Measurements from ENCODE around the gene MED13L. TPM values are rescaled to one million over a fixed set of nuclear protein-coding genes. Genes with fewer than 3 reads are reported as not detected.
A peak's percentile ranks its signal among the peaks of the same experiment; 100 is the strongest.

MED13L gene
- total and polyA plus RNA-seq, 2 of the 4 experiments (the other 2 are of a cell fraction) = 17.9 to 49.1 TPM

DNA sequence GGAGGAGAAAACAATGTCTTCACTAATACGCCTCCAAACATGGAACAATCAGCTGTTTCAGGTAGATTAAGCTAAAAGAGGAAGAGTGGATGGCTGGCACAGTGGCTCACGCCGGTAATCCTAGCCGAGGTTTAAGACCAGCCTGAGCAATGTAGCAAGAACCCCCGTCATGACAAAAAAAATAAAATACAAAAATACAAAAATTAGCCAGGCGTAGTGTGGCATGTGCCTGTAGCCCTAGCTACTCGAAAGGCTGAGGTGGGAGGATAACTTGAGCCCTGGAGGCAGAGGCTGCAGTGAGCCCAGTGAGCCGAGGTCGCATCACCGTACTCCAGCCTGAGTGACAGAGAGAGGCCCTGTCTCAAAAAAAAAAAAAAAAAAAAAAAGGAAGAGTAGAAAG, 1.2 kb upstream of the MED13L start:
- BruUV-seq (replicated peaks) = no TSS peak
- no peak overlapping the region for H3K27ac ChIP-seq (ENCODE audit: insufficient read depth, low read length)

More for the DNA sequence above, 1.2 kb upstream of the MED13L start:
- Histone ChIP-seq H3K9ac (ENCODE audit: low read depth, low read length) (no peak overlapping the region), H2BK120ac (ENCODE audit: low read depth, low read length) (peak overlapping the region; percentile 75; the same call in 1 of the 2 replicates), H4K20me1 (ENCODE audit: insufficient read depth, low read length) (peaks cover 31% of the 10 kb centered on the region), H3K9me3 (ENCODE audit: control insufficient read depth, insufficient read depth, low read length) (no peaks in the 10 kb centered on the region), H4K8ac (ENCODE audit: low read depth in 2 of 2, low read length in 2 of 2) (peak overlapping the region; percentile 51 to 95; a peak in 2 of 4 replicates), H2AK9ac (replicated peaks; ENCODE audit: low read depth, low read length, poor library complexity) (no peak overlapping the region), H4K91ac (ENCODE audit: insufficient read depth, low read depth, low read length) (no peak overlapping the region), H2BK5ac (ENCODE audit: low read depth, low read length, poor library complexity, severe bottlenecking) (no peak overlapping the region), H4K5ac (ENCODE audit: low read depth, low read length) (no peak overlapping the region), H3K14ac (replicated peaks; ENCODE audit: low read depth, low read length) (no peak overlapping the region), H3K23ac (ENCODE audit: low read depth, low read length) (0 out of 2 replicates have a peak overlapping the region, but pooled peaks have one; percentile 89), H2BK15ac (ENCODE audit: low read depth, low read length) (no peak overlapping the region), H2AFZ (replicated peaks; ENCODE audit: low read length, poor library complexity) (no peak overlapping the region), H3K36me3 (ENCODE audit: control insufficient read depth, insufficient read depth, low read length) (no peaks in the 10 kb centered on the region), H3K27me3 (ENCODE audit: control insufficient read depth, insufficient read depth, low read length) (no peaks in the 10 kb centered on the region), H3K18ac (ENCODE audit: low read depth, low read length) (no peak overlapping the region), H3K9me1 (ENCODE audit: insufficient read depth, low read length) (peaks cover 4% of the 10 kb centered on the region; the same call in 1 of the 2 replicates), H3K4ac (ENCODE audit: low read depth, low read length) (peak overlapping the region; percentile 96; the same call in 1 of the 2 replicates), H3K4me3 (ENCODE audit: insufficient read depth, low read depth, low read length) (no peak overlapping the region), H3K4me1 (ENCODE audit: control insufficient read depth, insufficient read depth, low read length) (0 out of 2 replicates have a peak, but pooled peaks cover 1% of the 10 kb centered on the region), H2AK5ac (ENCODE audit: low read depth, low read length) (peak overlapping the region; percentile 80; the same call in 1 of the 2 replicates), H2BK20ac (ENCODE audit: low read depth, low read length) (no peak overlapping the region), H3K56ac (ENCODE audit: extremely low read depth, insufficient read depth, low read length) (no peak overlapping the region), H3K4me2 (ENCODE audit: low read depth, low read length) (no peak overlapping the region), H3K79me1 (ENCODE audit: low read depth in 1 of 2, low read length in 2 of 2) (peaks cover 4 to 19% of the 10 kb centered on the region in 2 experiments; a peak in 3 of 4 replicates)
- no CpG with 5 or more reads among the region's 10 CpGs for WGBS, 2 experiments (ENCODE audit: extremely low coverage in 2 of 2, insufficient read length in 1 of 2)
- dilution Hi-C loops (cut with HindIII; ENCODE audit: low sequenced_read_pairs, unreplicated experiment) = no loop called here
- ChIA-PET POLR2A (ENCODE audit: unreplicated experiment) (no interaction called here), CTCF (interaction anchor here (0.6 to 0.7 kb wide), 2 partner anchors 39 to 98 kb away, joined by 3 read pairs; no protein-coding TSS in a partner anchor)
- in situ Hi-C loops (cut with MboI; ENCODE audit: low sequenced_read_pairs) = no loop called here
- DNase-seq = no peak
- no peak for TF ChIP-seq POLR2A (IDR thresholded peaks at IDR 0.05; ENCODE audit: low read depth, low read length)
- no peak for TF ChIP-seq MXI1 (IDR thresholded peaks at IDR 0.05; ENCODE audit: borderline replicate concordance, low read depth, low read length)
- TF ChIP-seq FOS (IDR thresholded peaks at IDR 0.05; ENCODE audit: low read depth, low read length) = no peak
- TF ChIP-seq CEBPB (IDR thresholded peaks at IDR 0.05; ENCODE audit: low read depth, low read length) = no peak
- no peak for TF ChIP-seq MAFK (IDR thresholded peaks at IDR 0.05; ENCODE audit: low read depth, low read length)
- TF ChIP-seq NFE2L2 (IDR thresholded peaks at IDR 0.05; ENCODE audit: low read depth, low read length) = no peak
- no peak for TF ChIP-seq MAZ (IDR thresholded peaks at IDR 0.05; ENCODE audit: borderline replicate concordance, low read depth, low read length)
- TF ChIP-seq RAD21 (IDR thresholded peaks at IDR 0.05; ENCODE audit: low read length) = no peak
- TF ChIP-seq, protein P1, sequence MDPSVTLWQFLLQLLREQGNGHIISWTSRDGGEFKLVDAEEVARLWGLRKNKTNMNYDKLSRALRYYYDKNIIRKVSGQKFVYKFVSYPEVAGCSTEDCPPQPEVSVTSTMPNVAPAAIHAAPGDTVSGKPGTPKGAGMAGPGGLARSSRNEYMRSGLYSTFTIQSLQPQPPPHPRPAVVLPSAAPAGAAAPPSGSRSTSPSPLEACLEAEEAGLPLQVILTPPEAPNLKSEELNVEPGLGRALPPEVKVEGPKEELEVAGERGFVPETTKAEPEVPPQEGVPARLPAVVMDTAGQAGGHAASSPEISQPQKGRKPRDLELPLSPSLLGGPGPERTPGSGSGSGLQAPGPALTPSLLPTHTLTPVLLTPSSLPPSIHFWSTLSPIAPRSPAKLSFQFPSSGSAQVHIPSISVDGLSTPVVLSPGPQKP (IDR thresholded peaks at IDR 0.05; ENCODE audit: borderline replicate concordance, low read depth, low read length) = no peak
- intact Hi-C loops (cut with micrococcal nuclease) = loop anchor here (5.0 kb wide), 3 partner anchors 136 to 414 kb away; no protein-coding TSS in a partner anchor
- ATAC-seq (ENCODE audit: low read depth) = no peak
